Aorta (tissue), 5 donors: ENCODE data around the gene ANXA9. TPM values are rescaled to one million over a fixed set of nuclear protein-coding genes. Genes with fewer than 3 reads are reported as not detected.

Experiments used
- ATAC-seq: fragments of 200-7000 bp; cut with Tn5 transposase; one replicate; pipeline ENCODE4 v1.9.1; 2022; ENCODE audit warnings: moderate library complexity; ENCODE audit not compliant: low FRiP score
- DNase-seq, 2 donors: peaks; one replicate each; pipeline ENCODE4 v3.0.0-alpha.2; 2020
- H3K27ac ChIP-seq, 2 donors: one replicate each; pipeline ENCODE4 v1.5.1; 2013; ENCODE audit warnings: low read length in 2 of 2, mild to moderate bottlenecking in 2 of 2, moderate library complexity in 2 of 2, control low read depth in 1 of 2, inconsistent platforms in 1 of 2, low read depth in 1 of 2
- H3K27me3 ChIP-seq, 2 donors: one replicate each; pipeline ENCODE4 v1.6.1; 2013; ENCODE audit warnings: control low read depth in 1 of 2, low read length in 1 of 2, mild to moderate bottlenecking in 1 of 2, moderate library complexity in 1 of 2; ENCODE audit not compliant: insufficient read depth in 2 of 2, control insufficient read depth in 1 of 2
- H3K36me3 ChIP-seq, 2 donors: one replicate each; pipeline ENCODE4 v1.6.1; 2013; ENCODE audit warnings: control low read depth in 1 of 2, low read length in 1 of 2, mild to moderate bottlenecking in 1 of 2; ENCODE audit not compliant: insufficient read depth in 2 of 2, control insufficient read depth in 1 of 2
- H3K4me1 ChIP-seq, 2 donors: one replicate each; pipeline ENCODE4 v1.6.1; 2013; ENCODE audit warnings: low read length in 2 of 2, control low read depth in 1 of 2, mild to moderate bottlenecking in 1 of 2, moderate library complexity in 1 of 2; ENCODE audit not compliant: insufficient read depth in 2 of 2, control insufficient read depth in 1 of 2
- H3K4me3 ChIP-seq, 2 donors: one replicate each; pipeline ENCODE4 v1.5.1; 2013; ENCODE audit warnings: low read length in 2 of 2, control low read depth in 1 of 2, mild to moderate bottlenecking in 1 of 2
- H3K9me3 ChIP-seq: one replicate; pipeline ENCODE4 v1.6.1; 2013; ENCODE audit warnings: mild to moderate bottlenecking, low read length; ENCODE audit not compliant: control insufficient read depth
- WGBS, 2 donors: extraction: QIAGEN DNeasy Blood & Tissue Kit; methylation state at CpG; one replicate each; pipeline ENCODE4 v1.1.7; 2013; 5-methylcytosine and 5-hydroxymethylcytosine counted together
- intact Hi-C, 2 donors: fragments of 100-400 bp; cut with DNase I; formaldehyde crosslinking; loops; one replicate each; pipeline versions ENCODE4 v1.14.2 to v1.15.0; 2022
- polyA plus RNA-seq, 2 donors: library from polyadenylated mRNA; stranded (reverse); fragments of 200-250 nt; gene quantifications; one replicate each; pipeline ENCODE4 v1.2.3, GENCODE V29; 2013
- total RNA-seq, 2 donors: library from RNA; stranded (reverse); fragmentation: NEBNext Ultra II Directional; extraction: Animal tissue kit (Norgen Biotek cat#: 25700); gene quantifications; one replicate each; pipeline ENCODE4 v1.2.1, GENCODE V29; 2021
- donor health status: healthy with polysubstance abuse.
- donor health status: Bipolar disorder and iron deficiency.
- donor health status: DM: no; HTN: no; CAD: no.
- donor health status: DM: no; HTN: no; CAD: no.
- donor health status: DM: yes; HTN: yes; CAD: no.

ANXA9 gene
- total and polyA plus RNA-seq, 4 donors = 0.15 TPM; not detected in 3

- no peak for ATAC-seq
- Histone ChIP-seq H3K4me3 (peak overlapping the region in 1 of 2 donors; percentile 74), H3K9me3 (no peaks in the 10 kb centered on the region), H3K27me3 (no peaks in the 10 kb centered on the region), H3K4me1 (no peaks in the 10 kb centered on the region), H3K36me3 (peaks cover 0 to 3% of the 10 kb centered on the region in 2 donors), H3K27ac (peak overlapping the region in 1 of 2 donors; percentile 52)
- 47 to 52% methylated on average over 4 of the region's 4 CpGs for WGBS, 2 donors
- intact Hi-C loops = loop anchor here in 1 of 2 donors (5.0 to 10.0 kb wide), 2 partner anchors 35 to 408 kb away; partner anchors contain the start of genes MINDY1 and PRUNE1
- DNase-seq = peak in 1 of 2 donors; percentile 29
These were observed 9.6 kb upstream of the ANXA9 start for GRCh38 chr1:150972417-150972940.

GRCh38 chr1:150973258-150973835 is 8.7 kb upstream of the ANXA9 start:
- Histone ChIP-seq H3K27ac (peak overlapping the region in 1 of 2 donors; percentile 52), H3K4me3 (peak overlapping the region; percentile 74 to 96), H3K4me1 (no peaks in the 10 kb centered on the region), H3K9me3 (no peaks in the 10 kb centered on the region), H3K27me3 (no peaks in the 10 kb centered on the region), H3K36me3 (peaks cover 0 to 3% of the 10 kb centered on the region in 2 donors)
- DNase-seq (peak in 1 of 2 donors; percentile 62), ATAC-seq (no peak)
- WGBS, 2 donors = 4% methylated on average over 15 of the region's 15 CpGs
- intact Hi-C loops = loop anchor here in 1 of 2 donors (5.0 to 10.0 kb wide), 2 partner anchors 34 to 409 kb away; partner anchors contain the start of genes MINDY1 and PRUNE1

- WGBS, 2 donors = 0 to 1% methylated on average over 32 to 67 of the region's 67 CpGs
- intact Hi-C loops = loop anchor here in 1 of 2 donors (5.0 to 10.0 kb wide), 2 partner anchors 33 to 409 kb away; partner anchors contain the start of genes MINDY1 and PRUNE1
- ATAC-seq (peak; percentile 10), DNase-seq (peak; percentile 68 to 85)
- no peaks in the 10 kb centered on the region for H3K36me3 ChIP-seq
- H3K9me3 ChIP-seq = no peaks in the 10 kb centered on the region
- peak overlapping the region; percentile 74 to 96 for H3K4me3 ChIP-seq
- no peaks in the 10 kb centered on the region for H3K27me3 ChIP-seq
- peak overlapping the region; percentile 52 to 91 for H3K27ac ChIP-seq
- H3K4me1 ChIP-seq = no peaks in the 10 kb centered on the region
These were observed 8.1 kb upstream of the ANXA9 start for GRCh38 chr1:150973836-150974579.

- 4 to 9% methylated on average over 43 to 106 of the region's 106 CpGs for WGBS, 2 donors
- ATAC-seq (peak; percentile 79), DNase-seq (peak; percentile 92 to 95)
- Histone ChIP-seq H3K4me3 (peak within 1 kb of the TSS; percentile 74 to 96), H3K9me3 (no peaks in the 10 kb centered on the region), H3K4me1 (no peaks in the 10 kb centered on the region), H3K36me3 (no peaks in the 10 kb centered on the region), H3K27ac (peak within 1 kb of the TSS; percentile 52 to 91), H3K27me3 (no peaks in the 10 kb centered on the region)
- intact Hi-C loops = loop anchor here in 1 of 2 donors (5.0 to 10.0 kb wide), 4 partner anchors 32 to 410 kb away; partner anchors contain the start of genes ARNT, MINDY1, PRUNE1 and SETDB1
These were observed 7.3 kb upstream of the ANXA9 start, which contains the start of gene CERS2 for GRCh38 chr1:150974580-150975478. TSS of gene CERS2 (minus strand) at chr1:150974835. CDS start at chr1:150969090, 5,745 bp downstream.

DNA sequence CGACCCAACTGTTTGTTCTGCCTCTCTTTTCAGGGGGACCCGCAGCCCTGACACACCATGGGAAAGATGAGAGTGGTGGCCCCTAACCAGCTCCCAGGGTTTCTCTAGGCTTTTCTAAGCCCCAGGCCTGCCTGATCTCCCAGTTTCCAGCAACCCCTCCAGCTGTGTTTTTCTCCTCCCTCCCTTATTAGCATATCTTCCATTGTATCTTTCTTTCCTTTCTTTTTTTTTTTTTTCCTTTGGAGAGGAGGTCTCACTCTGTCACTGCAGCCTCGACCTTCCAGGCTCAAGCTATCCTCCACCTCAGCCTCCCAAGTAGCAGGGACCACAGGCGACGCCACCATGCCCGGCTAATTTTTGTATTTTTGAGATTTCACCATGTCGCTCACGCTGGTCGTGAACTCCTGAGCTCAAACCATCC is 5.7 kb upstream of the ANXA9 start:
- H3K36me3 ChIP-seq = no peaks in the 10 kb centered on the region
- intact Hi-C loops = loop anchor here in 1 of 2 donors (5.0 to 10.0 kb wide), 3 partner anchors 49 to 412 kb away; partner anchors contain the start of genes ARNT and SETDB1
- no peak overlapping the region for H3K4me3 ChIP-seq
- no peaks in the 10 kb centered on the region for H3K27me3 ChIP-seq
- peak overlapping the region in 1 of 2 donors; percentile 53 for H3K27ac ChIP-seq
- no peak for ATAC-seq
- H3K4me1 ChIP-seq = no peaks in the 10 kb centered on the region
- 95 to 96% methylated on average over 9 of the region's 9 CpGs for WGBS, 2 donors
- no peaks in the 10 kb centered on the region for H3K9me3 ChIP-seq
- DNase-seq = peak in 1 of 2 donors; percentile 24

DNA sequence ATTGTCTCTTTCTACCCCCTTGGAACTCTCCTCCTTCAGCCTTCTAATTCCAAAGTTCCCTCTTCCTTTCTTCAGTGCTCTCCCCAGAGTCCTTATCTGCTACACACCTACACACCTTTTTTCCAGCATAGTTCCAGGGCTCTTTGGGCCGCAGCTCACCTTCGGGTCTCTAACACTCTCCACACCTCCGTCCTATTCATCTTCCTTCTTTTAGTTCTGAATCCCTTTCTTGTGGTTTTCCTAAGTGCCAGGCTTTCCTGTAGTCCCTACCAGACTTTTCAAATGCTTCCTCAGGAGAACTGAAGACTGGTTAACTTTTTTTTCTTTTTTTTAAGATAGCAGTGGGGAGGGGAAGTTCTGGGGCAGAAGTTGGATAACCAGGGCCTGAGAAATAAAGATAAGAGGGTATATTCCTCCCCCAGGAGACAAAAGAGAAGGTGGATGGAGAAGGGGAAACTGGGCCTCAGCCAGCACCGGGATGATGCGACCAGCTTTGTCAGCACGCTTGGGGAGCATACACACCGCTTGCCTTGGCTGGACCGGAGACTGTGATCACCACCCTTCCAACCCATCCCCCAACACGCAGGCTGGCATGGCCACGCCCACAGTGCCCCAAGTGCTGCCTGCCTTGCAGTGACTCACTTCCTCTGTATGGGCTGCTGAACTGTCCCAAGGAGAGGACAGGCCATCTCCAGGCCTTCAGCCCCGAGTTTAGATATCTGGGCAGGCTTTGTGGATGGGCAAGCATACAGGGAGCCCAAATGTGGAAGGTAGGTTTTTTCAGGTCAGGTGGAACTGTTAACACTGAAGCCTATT is 5.0 kb upstream of the ANXA9 start:
- no peaks in the 10 kb centered on the region for H3K4me1 ChIP-seq
- intact Hi-C loops = loop anchor here in 1 of 2 donors (5.0 to 10.0 kb wide), 3 partner anchors 50 to 412 kb away; partner anchors contain the start of genes ARNT and SETDB1
- WGBS, 2 donors = 24 to 25% methylated on average over 11 of the region's 11 CpGs
- no peaks in the 10 kb centered on the region for H3K27me3 ChIP-seq
- peak; percentile 73 for ATAC-seq
- DNase-seq = peak; percentile 95
- no peaks in the 10 kb centered on the region for H3K36me3 ChIP-seq
- H3K4me3 ChIP-seq = no peak overlapping the region
- H3K9me3 ChIP-seq = no peaks in the 10 kb centered on the region
- peak overlapping the region; percentile 53 to 78 for H3K27ac ChIP-seq
